Astrocyte (in vitro differentiated cells and primary cell): Measurements from ENCODE around the gene PIH1D2. TPM values are rescaled to one million over a fixed set of nuclear protein-coding genes. Genes with fewer than 3 reads are reported as not detected.
"Not testable (repeated sequence)": the region's sequence is repeated elsewhere in the genome, so short reads cannot be mapped to it uniquely, and the experiment has no call there.

Source experiments
- DNase-seq: peaks from one replicate; pipeline ENCODE4 v3.0.0-alpha.2; 2010; ENCODE audit warnings: low read depth
- FAIRE-seq: peaks from 2 replicates; lab custom pipeline; 2011; peaks lifted over from hg19 to GRCh38; lab: Jason Lieb, UNC
- H2AFZ ChIP-seq: 2 replicates; pipeline ENCODE4 v1.6.0; 2012; ENCODE audit warnings: low read depth, low read length, inconsistent platforms
- H3K27ac ChIP-seq: 2 replicates; pipeline ENCODE4 v1.5.1; 2011; ENCODE audit warnings: low read depth, low read length, inconsistent platforms
- H3K27me3 ChIP-seq: 2 replicates; pipeline ENCODE4 v1.6.0; 2011; ENCODE audit warnings: low read length, inconsistent platforms; ENCODE audit not compliant: insufficient read depth
- H3K36me3 ChIP-seq: 2 replicates; pipeline ENCODE4 v1.5.1; 2011; ENCODE audit warnings: low read length, inconsistent platforms; ENCODE audit not compliant: insufficient read depth
- H3K4me1 ChIP-seq: 2 replicates; pipeline ENCODE4 v1.5.1; 2011; ENCODE audit warnings: low read length, inconsistent platforms; ENCODE audit not compliant: insufficient read depth
- H3K4me2 ChIP-seq: 2 replicates; pipeline ENCODE4 v1.6.0; 2012; ENCODE audit warnings: low read length, inconsistent platforms
- H3K4me3 ChIP-seq: 2 replicates; pipeline ENCODE4 v1.5.1; 2011; ENCODE audit warnings: low read depth, mild to moderate bottlenecking, low read length, inconsistent platforms; ENCODE audit not compliant: insufficient read depth
- H3K79me2 ChIP-seq: 2 replicates; pipeline ENCODE4 v1.6.0; 2012; ENCODE audit warnings: mild to moderate bottlenecking, low read length, inconsistent platforms; ENCODE audit not compliant: insufficient read depth
- H3K9ac ChIP-seq: 2 replicates; pipeline ENCODE4 v1.6.0; 2012; ENCODE audit warnings: mild to moderate bottlenecking, low read length, inconsistent platforms
- H3K9me3 ChIP-seq: 2 replicates; pipeline ENCODE4 v1.5.1; 2012; ENCODE audit warnings: low read depth, mild to moderate bottlenecking, low read length, inconsistent platforms; ENCODE audit not compliant: insufficient read depth
- H4K20me1 ChIP-seq: 2 replicates; pipeline ENCODE4 v1.6.0; 2012; ENCODE audit warnings: low read length, inconsistent platforms; ENCODE audit not compliant: insufficient read depth
- H3K27ac Mint-ChIP-seq: one replicate; pipeline ENCODE4 v1.8.0; 2021; ENCODE audit warnings: mild to moderate bottlenecking, mixed read lengths; ENCODE audit not compliant: unreplicated experiment
- H3K27me3 Mint-ChIP-seq: one replicate; pipeline ENCODE4 v1.8.0; 2021; ENCODE audit warnings: low read depth, mixed read lengths; ENCODE audit not compliant: unreplicated experiment
- H3K36me3 Mint-ChIP-seq: one replicate; pipeline ENCODE4 v1.8.0; 2021; ENCODE audit warnings: low read depth, mixed read lengths; ENCODE audit not compliant: unreplicated experiment
- H3K4me1 Mint-ChIP-seq: one replicate; pipeline ENCODE4 v1.8.0; 2021; ENCODE audit warnings: low read depth, mixed read lengths; ENCODE audit not compliant: unreplicated experiment
- H3K4me3 Mint-ChIP-seq: one replicate; pipeline ENCODE4 v1.8.0; 2021; ENCODE audit warnings: mild to moderate bottlenecking, moderate library complexity, mixed read lengths; ENCODE audit not compliant: unreplicated experiment
- H3K9me3 Mint-ChIP-seq: one replicate; pipeline ENCODE4 v1.8.0; 2021; ENCODE audit warnings: mild to moderate bottlenecking, mixed read lengths; ENCODE audit not compliant: unreplicated experiment
- CTCF ChIP-seq: IDR thresholded peaks from 2 replicates; pipeline ENCODE4 v1.5.1; 2011; ENCODE audit warnings: low read depth, mild to moderate bottlenecking, inconsistent platforms, low read length, moderate library complexity; ENCODE audit not compliant: insufficient read depth
- EZH2 ChIP-seq: IDR thresholded peaks from 2 replicates; pipeline ENCODE4 v1.6.1; 2012; ENCODE audit warnings: mild to moderate bottlenecking, low read length, inconsistent platforms; ENCODE audit not compliant: insufficient read depth
- total RNA-seq: library from RNA; stranded (reverse); gene quantifications from 2 replicates; pipeline ENCODE4 v1.2.1, GENCODE V29; 2021

The PIH1D2 gene
- total RNA-seq, 1 donor from 2014 or later: 1.0 TPM

GRCh38 chr11:112037527-112037926 lies 36.3 kb downstream of the PIH1D2 start:
- Histone ChIP-seq H3K79me2 (no peaks in the 10 kb centered on the region), H3K9ac (no peak overlapping the region), H3K4me2 (no peak overlapping the region), H4K20me1 (no peaks in the 10 kb centered on the region), H3K4me1 (peaks cover 5% of the 10 kb centered on the region), H3K36me3 (peaks cover 21% of the 10 kb centered on the region), H2AFZ (no peak overlapping the region), H3K4me3 (no peak overlapping the region), H3K27ac (no peak overlapping the region), H3K9me3 (no peaks in the 10 kb centered on the region), H3K27me3 (no peaks in the 10 kb centered on the region)
- Mint-ChIP-seq H3K9me3 (no peaks in the 10 kb centered on the region), H3K4me3 (no peak overlapping the region), H3K36me3 (peaks cover 2% of the 10 kb centered on the region), H3K27me3 (no peaks in the 10 kb centered on the region), H3K27ac (no peak overlapping the region), H3K4me1 (peaks cover 12% of the 10 kb centered on the region)
- no peak for TF ChIP-seq CTCF
- no peak for TF ChIP-seq EZH2
- no peak for FAIRE-seq
- DNase-seq: no peak

- no peak overlapping the region for H3K4me3 Mint-ChIP-seq
- Histone ChIP-seq H3K36me3 (peaks cover 22% of the 10 kb centered on the region), H3K79me2 (no peaks in the 10 kb centered on the region), H3K27ac (no peak overlapping the region), H4K20me1 (no peaks in the 10 kb centered on the region), H3K4me1 (no peaks in the 10 kb centered on the region), H2AFZ (no peak overlapping the region), H3K4me3 (no peak overlapping the region), H3K27me3 (no peaks in the 10 kb centered on the region), H3K9me3 (no peaks in the 10 kb centered on the region), H3K4me2 (no peak overlapping the region), H3K9ac (no peak overlapping the region)
- no peak overlapping the region for H3K27ac Mint-ChIP-seq
- no peaks in the 10 kb centered on the region for H3K9me3 Mint-ChIP-seq
- peaks cover 13% of the 10 kb centered on the region for H3K36me3 Mint-ChIP-seq
- H3K27me3 Mint-ChIP-seq: no peaks in the 10 kb centered on the region
- DNase-seq (no peak), FAIRE-seq (no peak)
- no peaks in the 10 kb centered on the region for H3K4me1 Mint-ChIP-seq
- TF ChIP-seq CTCF: no peak
- TF ChIP-seq EZH2: no peak
These were observed 39.9 kb downstream of the PIH1D2 start for GRCh38 chr11:112033902-112034301.

- Mint-ChIP-seq H3K27me3 (no peaks in the 10 kb centered on the region), H3K27ac (no peak overlapping the region), H3K4me3 (no peak overlapping the region), H3K4me1 (peaks cover 2% of the 10 kb centered on the region), H3K36me3 (peaks cover 14% of the 10 kb centered on the region), H3K9me3 (no peaks in the 10 kb centered on the region)
- no peaks in the 10 kb centered on the region for H3K27me3 ChIP-seq
- no peak for DNase-seq
- H3K4me1 ChIP-seq: peaks cover 3% of the 10 kb centered on the region
- H3K9ac ChIP-seq: no peak overlapping the region
- H3K36me3 ChIP-seq: peaks cover 10% of the 10 kb centered on the region
- no peak overlapping the region for H3K4me2 ChIP-seq
- FAIRE-seq: no peak
- peaks cover 8% of the 10 kb centered on the region for H3K79me2 ChIP-seq
- H3K27ac ChIP-seq: no peak overlapping the region
- no peak for TF ChIP-seq CTCF
- TF ChIP-seq EZH2: no peak
- no peak overlapping the region for H3K4me3 ChIP-seq
- no peak overlapping the region for H2AFZ ChIP-seq
- H3K9me3 ChIP-seq: no peaks in the 10 kb centered on the region
- no peaks in the 10 kb centered on the region for H4K20me1 ChIP-seq
These were observed 44.4 kb downstream of the PIH1D2 start for GRCh38 chr11:112029460-112029859.

GRCh38 chr11:112026784-112027410 lies 46.9 kb downstream of the PIH1D2 start:
- H3K9me3 ChIP-seq, H3K27me3 Mint-ChIP-seq, H3K4me2 ChIP-seq, H3K4me3 ChIP-seq, DNase-seq, H3K9ac ChIP-seq, H3K9me3 Mint-ChIP-seq, H3K27ac ChIP-seq, H2AFZ ChIP-seq, H3K4me1 ChIP-seq, H3K27ac Mint-ChIP-seq, H3K4me1 Mint-ChIP-seq, H3K79me2 ChIP-seq, H3K27me3 ChIP-seq, H4K20me1 ChIP-seq, H3K4me3 Mint-ChIP-seq, FAIRE-seq, H3K36me3 ChIP-seq: not testable (repeated sequence)
- H3K36me3 Mint-ChIP-seq: peaks cover 14% of the 10 kb centered on the region
